ENCODE data around the gene CACNA1D. TPM values are rescaled to one million over a fixed set of nuclear protein-coding genes. Genes with fewer than 3 reads are reported as not detected.

CACNA1D gene
- total RNA-seq, 4 donors from 2014 or later: 0.85 to 0.88 TPM; not detected in 2

- TF ChIP-seq, protein P1, sequence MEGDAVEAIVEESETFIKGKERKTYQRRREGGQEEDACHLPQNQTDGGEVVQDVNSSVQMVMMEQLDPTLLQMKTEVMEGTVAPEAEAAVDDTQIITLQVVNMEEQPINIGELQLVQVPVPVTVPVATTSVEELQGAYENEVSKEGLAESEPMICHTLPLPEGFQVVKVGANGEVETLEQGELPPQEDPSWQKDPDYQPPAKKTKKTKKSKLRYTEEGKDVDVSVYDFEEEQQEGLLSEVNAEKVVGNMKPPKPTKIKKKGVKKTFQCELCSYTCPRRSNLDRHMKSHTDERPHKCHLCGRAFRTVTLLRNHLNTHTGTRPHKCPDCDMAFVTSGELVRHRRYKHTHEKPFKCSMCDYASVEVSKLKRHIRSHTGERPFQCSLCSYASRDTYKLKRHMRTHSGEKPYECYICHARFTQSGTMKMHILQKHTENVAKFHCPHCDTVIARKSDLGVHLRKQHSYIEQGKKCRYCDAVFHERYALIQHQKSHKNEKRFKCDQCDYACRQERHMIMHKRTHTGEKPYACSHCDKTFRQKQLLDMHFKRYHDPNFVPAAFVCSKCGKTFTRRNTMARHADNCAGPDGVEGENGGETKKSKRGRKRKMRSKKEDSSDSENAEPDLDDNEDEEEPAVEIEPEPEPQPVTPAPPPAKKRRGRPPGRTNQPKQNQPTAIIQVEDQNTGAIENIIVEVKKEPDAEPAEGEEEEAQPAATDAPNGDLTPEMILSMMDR (IDR thresholded peaks at IDR 0.05; ENCODE audit: low read depth): no peak
Observed at GRCh38 chr3:53703630-53704362, 209.4 kb downstream of the CACNA1D start.

GRCh38 chr3:53704363-53704725 is 209.9 kb downstream of the CACNA1D start:
- TF ChIP-seq, protein P1 (IDR thresholded peaks at IDR 0.05; ENCODE audit: low read depth): no peak

- TF ChIP-seq, protein P1 (IDR thresholded peaks at IDR 0.05; ENCODE audit: low read depth): no peak
Observed at GRCh38 chr3:53705024-53705745, 210.8 kb downstream of the CACNA1D start.

DNA sequence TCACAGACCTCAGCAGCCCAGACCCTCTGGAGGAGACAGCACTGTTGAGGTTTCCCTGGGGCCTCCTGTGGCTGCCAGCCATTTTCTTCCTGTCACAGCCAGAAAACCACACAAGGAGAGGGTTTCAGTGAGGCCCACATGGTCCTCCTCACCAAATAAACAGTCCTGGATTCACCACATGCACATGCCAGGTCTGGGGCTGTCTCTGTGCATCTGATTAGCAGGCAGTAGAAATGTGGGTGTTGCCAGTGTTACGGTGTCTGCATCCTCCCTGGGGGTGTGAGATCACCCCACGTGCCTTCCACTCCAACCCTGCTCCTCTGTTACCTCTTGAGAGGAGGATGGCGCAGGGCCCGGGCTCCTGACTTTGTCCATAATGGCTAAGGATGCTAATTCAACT is 211.4 kb downstream of the CACNA1D start:
- TF ChIP-seq, protein P1 (IDR thresholded peaks at IDR 0.05; ENCODE audit: low read depth): no peak

DNA sequence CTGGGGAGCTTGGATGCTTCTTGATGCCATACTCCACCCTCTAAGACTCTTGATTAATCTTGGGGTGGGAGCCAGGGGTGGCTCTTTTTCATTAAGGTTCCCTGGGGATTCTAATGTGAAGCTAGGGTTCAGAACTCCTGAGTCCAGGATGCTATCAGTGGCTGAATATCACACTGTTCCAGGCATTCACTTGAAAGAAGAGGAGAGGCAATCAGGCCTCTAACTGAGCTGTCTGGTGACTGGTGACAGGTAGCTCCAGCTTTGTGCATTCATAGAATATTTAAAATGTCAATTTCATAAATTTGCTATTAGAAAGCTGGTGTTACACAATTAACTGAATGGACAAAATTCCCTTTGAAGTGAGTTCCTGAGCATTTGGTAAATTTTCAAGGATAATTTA is 212.8 kb downstream of the CACNA1D start:
- TF ChIP-seq, protein P1 (IDR thresholded peaks at IDR 0.05; ENCODE audit: low read depth): no peak

GRCh38 chr3:53708001-53708621 is 213.7 kb downstream of the CACNA1D start:
- TF ChIP-seq, protein P1 (IDR thresholded peaks at IDR 0.05; ENCODE audit: low read depth): no peak

GRCh38 chr3:53709256-53709655 is 214.8 kb downstream of the CACNA1D start:
- TF ChIP-seq, protein P1 (IDR thresholded peaks at IDR 0.05; ENCODE audit: low read depth): no peak

Measured in subcutaneous adipose tissue (tissue), 4 donors.